ENCODE data around the gene KCNK10.

KCNK10 gene

DNA sequence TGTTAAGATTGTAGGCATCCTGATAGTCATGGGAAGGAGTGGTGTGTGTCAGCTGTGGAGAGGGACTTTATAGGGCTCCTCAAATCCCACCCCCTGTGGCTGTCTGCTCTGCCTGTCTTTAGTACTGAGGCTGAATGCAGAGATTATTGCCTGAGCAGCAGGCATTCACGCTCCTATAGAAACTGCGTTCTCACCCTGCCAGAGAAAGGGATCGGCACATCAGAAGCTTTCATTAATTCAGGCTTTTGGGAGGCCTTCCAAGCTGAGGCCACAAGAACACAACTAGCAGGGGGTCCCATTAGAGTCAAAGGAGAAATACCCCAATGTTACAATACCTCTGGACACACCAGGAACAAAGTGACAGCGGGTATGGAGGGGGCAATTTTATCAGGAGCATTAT is 12.6 kb downstream of the KCNK10 start:
- no peak for DNase-seq (ENCODE audit: low read depth)
- TF ChIP-seq, protein P1, sequence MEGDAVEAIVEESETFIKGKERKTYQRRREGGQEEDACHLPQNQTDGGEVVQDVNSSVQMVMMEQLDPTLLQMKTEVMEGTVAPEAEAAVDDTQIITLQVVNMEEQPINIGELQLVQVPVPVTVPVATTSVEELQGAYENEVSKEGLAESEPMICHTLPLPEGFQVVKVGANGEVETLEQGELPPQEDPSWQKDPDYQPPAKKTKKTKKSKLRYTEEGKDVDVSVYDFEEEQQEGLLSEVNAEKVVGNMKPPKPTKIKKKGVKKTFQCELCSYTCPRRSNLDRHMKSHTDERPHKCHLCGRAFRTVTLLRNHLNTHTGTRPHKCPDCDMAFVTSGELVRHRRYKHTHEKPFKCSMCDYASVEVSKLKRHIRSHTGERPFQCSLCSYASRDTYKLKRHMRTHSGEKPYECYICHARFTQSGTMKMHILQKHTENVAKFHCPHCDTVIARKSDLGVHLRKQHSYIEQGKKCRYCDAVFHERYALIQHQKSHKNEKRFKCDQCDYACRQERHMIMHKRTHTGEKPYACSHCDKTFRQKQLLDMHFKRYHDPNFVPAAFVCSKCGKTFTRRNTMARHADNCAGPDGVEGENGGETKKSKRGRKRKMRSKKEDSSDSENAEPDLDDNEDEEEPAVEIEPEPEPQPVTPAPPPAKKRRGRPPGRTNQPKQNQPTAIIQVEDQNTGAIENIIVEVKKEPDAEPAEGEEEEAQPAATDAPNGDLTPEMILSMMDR (IDR thresholded peaks at IDR 0.05; ENCODE audit: low read length, missing control alignments), result no peak
- H3K4me3 ChIP-seq (replicated peaks; ENCODE audit: low read depth, low read length), result no peak overlapping the region

DNA sequence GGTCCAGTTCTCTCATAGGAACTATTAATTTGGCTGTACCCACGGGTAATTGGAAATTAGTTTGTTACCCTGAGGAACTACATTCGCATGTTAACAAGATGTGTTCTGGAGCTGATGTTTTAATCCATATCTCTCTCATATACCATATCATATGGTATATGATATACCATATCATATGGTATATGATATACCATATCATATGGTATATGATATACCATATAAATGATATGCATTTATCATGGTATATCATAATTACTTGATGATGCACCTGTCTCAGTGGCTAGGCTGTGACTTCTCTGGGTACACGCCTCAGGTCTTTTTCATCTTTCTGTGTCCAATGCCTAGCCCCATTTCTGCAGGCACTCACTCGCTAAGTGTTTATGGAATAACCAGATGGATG is 13.0 kb downstream of the KCNK10 start:
- H3K4me3 ChIP-seq (replicated peaks; ENCODE audit: low read depth, low read length), result no peak overlapping the region
- TF ChIP-seq, protein P1 (IDR thresholded peaks at IDR 0.05; ENCODE audit: low read length, missing control alignments), result no peak
- no peak for DNase-seq (ENCODE audit: low read depth)

DNA sequence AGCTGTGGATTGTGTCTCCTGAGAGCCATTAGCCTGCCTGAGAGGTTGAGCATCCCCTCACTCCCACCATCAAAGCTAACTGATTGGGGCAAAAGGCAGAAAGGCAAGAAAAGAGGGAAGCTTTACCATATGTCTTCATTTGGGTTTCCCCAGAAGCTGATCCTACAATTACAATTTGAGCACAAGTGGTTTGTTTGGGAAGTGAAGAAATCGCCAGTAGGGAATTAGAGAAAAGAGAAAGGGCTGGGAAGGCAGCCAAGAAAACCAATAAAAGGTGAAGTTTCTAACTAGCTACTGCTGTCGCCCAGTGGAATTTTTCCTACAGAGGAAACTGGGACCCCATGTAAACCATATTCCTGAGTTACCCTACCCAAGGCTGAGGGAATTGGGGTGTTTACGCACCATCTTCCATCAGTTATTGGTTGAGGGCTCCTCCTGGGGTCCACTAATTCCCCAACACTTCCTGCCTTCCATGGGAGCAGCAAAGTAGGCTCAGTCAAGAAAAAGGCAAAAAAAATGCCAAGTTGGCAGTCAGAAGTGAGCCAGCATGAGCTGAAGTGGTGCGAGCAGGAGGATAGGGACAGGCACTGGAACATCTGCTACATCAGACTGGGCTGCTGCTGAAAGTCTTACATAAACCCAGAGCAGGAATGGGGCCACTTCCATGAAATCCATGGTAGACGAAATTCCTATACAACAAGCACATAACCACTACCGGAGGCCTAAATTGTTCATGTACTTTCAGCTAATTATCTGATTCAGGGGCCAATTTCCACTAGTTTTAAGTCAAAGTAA is 17.3 kb downstream of the KCNK10 start:
- H3K4me3 ChIP-seq (replicated peaks; ENCODE audit: low read depth, low read length), result no peak overlapping the region
- no peak for DNase-seq (ENCODE audit: low read depth)
- TF ChIP-seq, protein P1 (IDR thresholded peaks at IDR 0.05; ENCODE audit: low read length, missing control alignments), result no peak

DNA sequence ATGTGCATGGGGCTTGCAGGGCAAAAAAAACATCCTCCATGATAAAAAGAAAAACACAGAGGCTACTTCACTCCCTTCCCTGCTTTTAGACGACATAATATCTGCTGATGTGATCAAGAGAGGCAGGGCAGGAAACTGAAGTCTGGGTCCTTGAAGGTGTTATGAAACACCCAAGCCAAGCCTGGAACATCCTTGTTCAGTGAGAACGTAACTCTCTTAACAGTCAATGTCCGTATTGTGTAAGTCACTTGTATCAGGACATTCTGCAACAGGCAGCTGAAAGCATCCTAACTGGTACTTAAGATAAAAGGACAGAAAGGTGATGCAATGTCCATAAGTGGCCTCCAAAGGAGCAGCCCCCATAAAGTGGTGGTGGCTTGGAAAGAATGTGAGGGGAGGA is 20.0 kb downstream of the KCNK10 start:
- H3K4me3 ChIP-seq (replicated peaks; ENCODE audit: low read depth, low read length), result no peak overlapping the region
- DNase-seq (ENCODE audit: low read depth), result no peak
- TF ChIP-seq, protein P1 (IDR thresholded peaks at IDR 0.05; ENCODE audit: low read length, missing control alignments), result no peak

DNA sequence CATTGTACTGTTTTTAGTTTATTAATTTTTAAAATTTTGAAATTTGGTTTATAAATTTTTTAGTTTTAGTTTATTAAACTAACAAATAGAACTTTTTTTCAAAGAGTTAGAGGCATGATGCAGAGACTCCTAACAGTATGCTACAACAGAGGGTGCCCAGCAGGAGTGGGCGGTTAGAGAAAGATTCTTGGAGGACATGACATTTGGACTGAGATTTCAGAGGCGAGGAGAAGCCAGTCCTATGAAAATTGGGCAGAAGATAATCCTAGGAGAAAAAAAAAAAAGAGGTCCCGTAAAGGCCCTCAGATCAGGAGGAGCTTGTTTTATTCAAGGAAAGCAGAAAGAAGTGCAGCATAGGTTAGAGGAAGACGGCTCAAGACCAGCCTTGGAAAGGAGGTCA is 21.7 kb downstream of the KCNK10 start:
- no peak for DNase-seq (ENCODE audit: low read depth)
- TF ChIP-seq, protein P1 (IDR thresholded peaks at IDR 0.05; ENCODE audit: low read length, missing control alignments), result no peak
- no peak overlapping the region for H3K4me3 ChIP-seq (replicated peaks; ENCODE audit: low read depth, low read length)

DNA sequence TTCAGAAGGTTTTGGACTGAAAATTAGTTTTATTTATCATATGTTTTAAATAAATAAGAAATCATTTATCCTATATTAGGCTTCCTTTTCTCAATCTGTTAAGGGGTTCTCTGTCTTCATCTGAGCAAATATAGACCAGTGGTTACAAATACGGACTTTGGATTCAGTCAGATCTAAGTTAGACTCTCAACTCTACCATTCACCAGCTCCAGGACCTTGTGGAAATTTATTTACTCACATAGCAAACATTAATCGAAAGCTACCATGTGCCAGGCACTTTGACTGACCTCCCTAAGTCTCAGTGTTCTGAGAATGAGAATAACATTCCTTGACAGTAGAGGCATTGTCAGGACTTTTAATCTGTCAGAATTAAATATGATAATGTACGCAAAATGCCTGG is 22.3 kb downstream of the KCNK10 start:
- no peak overlapping the region for H3K4me3 ChIP-seq (replicated peaks; ENCODE audit: low read depth, low read length)
- TF ChIP-seq, protein P1 (IDR thresholded peaks at IDR 0.05; ENCODE audit: low read length, missing control alignments), result no peak
- DNase-seq (ENCODE audit: low read depth), result no peak

Measured in fibroblast of pulmonary artery (primary cell).